Tibial nerve (tissue), 4 donors: ENCODE data around the gene ISY1.

Experiments
- EP300 ChIP-seq, 2 donors: sonication (generic); formaldehyde crosslinking; IDR thresholded peaks; one replicate each; pipeline ENCODE4 v1.6.1; 2017; ENCODE audit warnings: antibody characterized with exemption in 2 of 2, mild to moderate bottlenecking in 1 of 2
- POLR2A ChIP-seq, 2 donors: fragments of 450-650 bp; IDR thresholded peaks; one replicate each; pipeline ENCODE4 v1.6.1; 2017; ENCODE audit warnings: antibody characterized with exemption in 2 of 2, mild to moderate bottlenecking in 2 of 2, moderate library complexity in 2 of 2
- TF ChIP-seq, protein P1 (sequence below), 5 experiments: fragments of 200-600 bp in 3 of 5; fragments of 450-650 bp in 2 of 5; sonication (generic) in 3 of 5; IDR thresholded peaks; one replicate each; pipeline ENCODE4 v1.5.1; 2016 to 2019; ENCODE audit warnings: antibody characterized with exemption in 5 of 5, mild to moderate bottlenecking in 3 of 5, moderate library complexity in 2 of 5

- TF ChIP-seq, protein P1, sequence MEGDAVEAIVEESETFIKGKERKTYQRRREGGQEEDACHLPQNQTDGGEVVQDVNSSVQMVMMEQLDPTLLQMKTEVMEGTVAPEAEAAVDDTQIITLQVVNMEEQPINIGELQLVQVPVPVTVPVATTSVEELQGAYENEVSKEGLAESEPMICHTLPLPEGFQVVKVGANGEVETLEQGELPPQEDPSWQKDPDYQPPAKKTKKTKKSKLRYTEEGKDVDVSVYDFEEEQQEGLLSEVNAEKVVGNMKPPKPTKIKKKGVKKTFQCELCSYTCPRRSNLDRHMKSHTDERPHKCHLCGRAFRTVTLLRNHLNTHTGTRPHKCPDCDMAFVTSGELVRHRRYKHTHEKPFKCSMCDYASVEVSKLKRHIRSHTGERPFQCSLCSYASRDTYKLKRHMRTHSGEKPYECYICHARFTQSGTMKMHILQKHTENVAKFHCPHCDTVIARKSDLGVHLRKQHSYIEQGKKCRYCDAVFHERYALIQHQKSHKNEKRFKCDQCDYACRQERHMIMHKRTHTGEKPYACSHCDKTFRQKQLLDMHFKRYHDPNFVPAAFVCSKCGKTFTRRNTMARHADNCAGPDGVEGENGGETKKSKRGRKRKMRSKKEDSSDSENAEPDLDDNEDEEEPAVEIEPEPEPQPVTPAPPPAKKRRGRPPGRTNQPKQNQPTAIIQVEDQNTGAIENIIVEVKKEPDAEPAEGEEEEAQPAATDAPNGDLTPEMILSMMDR (IDR thresholded peaks at IDR 0.05) = no peak
- TF ChIP-seq EP300 (IDR thresholded peaks at IDR 0.05) (no peak), POLR2A (IDR thresholded peaks at IDR 0.05) (no peak)
Observed at GRCh38 chr3:129173725-129174124, 12.9 kb upstream of the ISY1 start.
